GM12892 (cell line): ENCODE results near the gene SSX2IP.

ENCODE experiments used
- POLR2A ChIP-seq: IDR thresholded peaks from 2 replicates; pipeline ENCODE4 v1.6.1; 2011; ENCODE audit warnings: low read depth, low read length, control low read depth
- POLR2AphosphoS5 ChIP-seq: IDR thresholded peaks from 2 replicates; pipeline ENCODE4 v1.6.1; 2011; ENCODE audit warnings: low read depth, low read length, control low read depth
- TAF1 ChIP-seq: IDR thresholded peaks from 2 replicates; pipeline ENCODE4 v1.6.1; 2011; ENCODE audit warnings: low read depth, mild to moderate bottlenecking, control low read depth, low read length, borderline replicate concordance

DNA sequence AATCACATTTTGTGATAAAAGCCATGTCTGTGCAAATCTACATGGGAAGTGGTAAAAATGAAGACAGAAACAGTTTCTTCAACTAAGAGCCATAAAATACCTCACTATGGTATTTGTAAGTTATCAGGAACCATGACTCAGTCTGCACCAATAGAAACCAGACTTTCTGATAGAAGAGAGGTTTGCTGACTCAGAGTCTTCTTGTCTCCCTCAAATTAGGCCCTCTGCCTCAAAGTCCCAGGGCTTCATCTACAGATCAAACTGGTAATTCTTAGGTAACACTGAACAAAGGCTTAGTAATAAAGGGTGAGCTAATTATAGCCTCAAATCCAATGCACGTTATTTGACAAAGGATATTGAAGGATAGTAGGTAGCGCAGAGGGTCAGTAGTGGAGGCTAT lies 30.9 kb upstream of the SSX2IP start:
- TF ChIP-seq POLR2AphosphoS5 (no peak), TAF1 (no peak), POLR2A (no peak)
